ENCODE results near the gene CD19. TPM values are rescaled to one million over a fixed set of nuclear protein-coding genes. Genes with fewer than 3 reads are reported as not detected.

The CD19 gene
- polyA plus RNA-seq, 1 donor (not counting 4 experiments of a cell fraction or from before 2014, with no cell fraction given) = not detected

- dilution Hi-C loops (cut with MboI; ENCODE audit: extremely low pct_ligation_motif_present, low sequenced_read_pairs) = no loop called here
- Histone ChIP-seq H3K4me1 (ENCODE audit: control insufficient read depth, extremely low read depth, insufficient read depth, low read length) (peaks cover 5% of the 10 kb centered on the region), H3K9me1 (ENCODE audit: control insufficient read depth, extremely low read depth, insufficient read depth, low read length) (no peaks in the 10 kb centered on the region), H3K79me2 (ENCODE audit: control insufficient read depth, insufficient read depth, low read length) (no peaks in the 10 kb centered on the region), H3K27ac (ENCODE audit: control insufficient read depth, insufficient read depth, low read length) (no peak overlapping the region), H3K9ac (ENCODE audit: control insufficient read depth, extremely low read depth, insufficient read depth, low read length) (no peak overlapping the region), H3K36me3 (ENCODE audit: control insufficient read depth in 2 of 2, extremely low read depth in 1 of 2, insufficient read depth in 2 of 2, low read length in 2 of 2) (no peaks in the 10 kb centered on the region), H3K27me3 (ENCODE audit: control insufficient read depth, extremely low read depth, insufficient read depth, low read length) (no peaks in the 10 kb centered on the region), H3K4me2 (ENCODE audit: control insufficient read depth, extremely low read depth, insufficient read depth, low read depth, low read length) (no peak overlapping the region), H3K9me3 (ENCODE audit: control insufficient read depth, low read depth, low read length) (no peaks in the 10 kb centered on the region), H2AFZ (ENCODE audit: control insufficient read depth, low read length) (no peak overlapping the region), H4K20me1 (ENCODE audit: control insufficient read depth, extremely low read depth, insufficient read depth, low read length) (no peaks in the 10 kb centered on the region), H3K4me3 (ENCODE audit: control insufficient read depth in 2 of 3, extremely low read depth in 1 of 3, insufficient read depth in 2 of 3, low read depth in 1 of 3, low read length in 3 of 3) (no peak overlapping the region)
- DNase-seq (ENCODE audit: low read depth, low spot score) = no peak
- TF ChIP-seq EZH2 (IDR thresholded peaks at IDR 0.05; ENCODE audit: low read length) (no peak), CTCF (optimal IDR thresholded peaks at IDR 0.05 in 1 of 3, IDR thresholded peaks at IDR 0.05 in 1 of 3, conservative IDR thresholded peaks at IDR 0.05 in 1 of 3; ENCODE audit: extremely low read depth in 1 of 3, insufficient read depth in 2 of 3, low read length in 3 of 3) (no peak)
- FAIRE-seq = no peak
Measured at GRCh38 chr16:28898266-28898665, 33.5 kb upstream of the CD19 start.

GRCh38 chr16:28898942-28899341 is 32.8 kb upstream of the CD19 start:
- H3K27ac ChIP-seq (ENCODE audit: control insufficient read depth, insufficient read depth, low read length) = no peak overlapping the region
- dilution Hi-C loops (cut with MboI; ENCODE audit: extremely low pct_ligation_motif_present, low sequenced_read_pairs) = no loop called here
- no peaks in the 10 kb centered on the region for H3K36me3 ChIP-seq (ENCODE audit: control insufficient read depth in 2 of 2, extremely low read depth in 1 of 2, insufficient read depth in 2 of 2, low read length in 2 of 2)
- H2AFZ ChIP-seq (ENCODE audit: control insufficient read depth, low read length) = no peak overlapping the region
- TF ChIP-seq CTCF (optimal IDR thresholded peaks at IDR 0.05 in 1 of 3, IDR thresholded peaks at IDR 0.05 in 1 of 3, conservative IDR thresholded peaks at IDR 0.05 in 1 of 3; ENCODE audit: extremely low read depth in 1 of 3, insufficient read depth in 2 of 3, low read length in 3 of 3) = no peak
- no peak for TF ChIP-seq EZH2 (IDR thresholded peaks at IDR 0.05; ENCODE audit: low read length)
- no peaks in the 10 kb centered on the region for H4K20me1 ChIP-seq (ENCODE audit: control insufficient read depth, extremely low read depth, insufficient read depth, low read length)
- FAIRE-seq (no peak), DNase-seq (ENCODE audit: low read depth, low spot score) (no peak)
- H3K9me1 ChIP-seq (ENCODE audit: control insufficient read depth, extremely low read depth, insufficient read depth, low read length) = no peaks in the 10 kb centered on the region
- no peaks in the 10 kb centered on the region for H3K79me2 ChIP-seq (ENCODE audit: control insufficient read depth, insufficient read depth, low read length)
- H3K4me1 ChIP-seq (ENCODE audit: control insufficient read depth, extremely low read depth, insufficient read depth, low read length) = peaks cover 5% of the 10 kb centered on the region
- no peaks in the 10 kb centered on the region for H3K27me3 ChIP-seq (ENCODE audit: control insufficient read depth, extremely low read depth, insufficient read depth, low read length)
- H3K9me3 ChIP-seq (ENCODE audit: control insufficient read depth, low read depth, low read length) = no peaks in the 10 kb centered on the region
- no peak overlapping the region for H3K4me3 ChIP-seq (ENCODE audit: control insufficient read depth in 2 of 3, extremely low read depth in 1 of 3, insufficient read depth in 2 of 3, low read depth in 1 of 3, low read length in 3 of 3)
- no peak overlapping the region for H3K4me2 ChIP-seq (ENCODE audit: control insufficient read depth, extremely low read depth, insufficient read depth, low read depth, low read length)
- H3K9ac ChIP-seq (ENCODE audit: control insufficient read depth, extremely low read depth, insufficient read depth, low read length) = no peak overlapping the region
